Progenitor cell of endocrine pancreas (in vitro differentiated cells): ENCODE results near the gene CSF2. TPM values are rescaled to one million over a fixed set of nuclear protein-coding genes. Genes with fewer than 3 reads are reported as not detected.

Experiments
- DNase-seq: peaks from one replicate; pipeline ENCODE4 v3.0.0; 2021; ENCODE audit warnings: low spot score; ENCODE audit not compliant: unreplicated experiment
- H3K27ac Mint-ChIP-seq: 2 replicates; pipeline ENCODE4 v1.8.0; 2021; ENCODE audit warnings: mild to moderate bottlenecking, moderate library complexity, mixed read lengths
- H3K27me3 Mint-ChIP-seq: 2 replicates; pipeline ENCODE4 v1.8.0; 2021; ENCODE audit warnings: mixed read lengths
- H3K36me3 Mint-ChIP-seq: 2 replicates; pipeline ENCODE4 v1.8.0; 2022; ENCODE audit warnings: mixed read lengths; ENCODE audit not compliant: insufficient read depth
- H3K4me1 Mint-ChIP-seq: 2 replicates; pipeline ENCODE4 v1.8.0; 2021; ENCODE audit warnings: low read depth, mixed read lengths
- H3K4me3 Mint-ChIP-seq: 2 replicates; pipeline ENCODE4 v1.8.0; 2021; ENCODE audit warnings: low read depth, mild to moderate bottlenecking, moderate library complexity, mixed read lengths
- H3K9me3 Mint-ChIP-seq: 2 replicates; pipeline ENCODE4 v1.8.0; 2021; ENCODE audit warnings: low read depth, mixed read lengths
- CTCF ChIP-seq: fragments of 200-600 bp; sonication (generic); IDR thresholded peaks from one replicate; pipeline ENCODE4 v1.5.0; 2021; ENCODE audit warnings: antibody characterized with exemption, mild to moderate bottlenecking; ENCODE audit not compliant: unreplicated experiment
- total RNA-seq: library from RNA; stranded (reverse); gene quantifications from 2 replicates; pipeline ENCODE4 v1.2.1, GENCODE V29; 2021

Gene CSF2
- total RNA-seq, 1 donor from 2014 or later = not detected

- no peaks in the 10 kb centered on the region for H3K4me1 Mint-ChIP-seq
- H3K4me3 Mint-ChIP-seq = no peak overlapping the region
Measured at GRCh38 chr5:132066871-132067270, 6.7 kb upstream of the CSF2 start.

GRCh38 chr5:132067451-132067850 is 6.1 kb upstream of the CSF2 start:
- no peak overlapping the region for H3K27ac Mint-ChIP-seq
- TF ChIP-seq CTCF = no peak
- no peak overlapping the region for H3K4me3 Mint-ChIP-seq
- H3K9me3 Mint-ChIP-seq = no peaks in the 10 kb centered on the region
- peaks cover under 1% of the 10 kb centered on the region for H3K4me1 Mint-ChIP-seq
- no peak for DNase-seq
- H3K36me3 Mint-ChIP-seq = no peaks in the 10 kb centered on the region
- peaks cover 2% of the 10 kb centered on the region for H3K27me3 Mint-ChIP-seq

More at GRCh38 chr5:132066871-132067270, 6.7 kb upstream of the CSF2 start:
- no peak for TF ChIP-seq CTCF
- no peak for DNase-seq
- H3K9me3 Mint-ChIP-seq = no peaks in the 10 kb centered on the region
- no peak overlapping the region for H3K27ac Mint-ChIP-seq
- H3K36me3 Mint-ChIP-seq = no peaks in the 10 kb centered on the region
- H3K27me3 Mint-ChIP-seq = peaks cover 2% of the 10 kb centered on the region

- H3K36me3 Mint-ChIP-seq = no peaks in the 10 kb centered on the region
- no peak overlapping the region for H3K4me3 Mint-ChIP-seq
- H3K9me3 Mint-ChIP-seq = no peaks in the 10 kb centered on the region
- no peak for TF ChIP-seq CTCF
- no peak overlapping the region for H3K27ac Mint-ChIP-seq
- no peak for DNase-seq
- H3K27me3 Mint-ChIP-seq = peaks cover 2% of the 10 kb centered on the region
- peaks cover 7% of the 10 kb centered on the region for H3K4me1 Mint-ChIP-seq
Measured at GRCh38 chr5:132067941-132068808, 5.4 kb upstream of the CSF2 start.

GRCh38 chr5:132069561-132069960 is 4.0 kb upstream of the CSF2 start:
- H3K4me3 Mint-ChIP-seq = no peak overlapping the region
- no peaks in the 10 kb centered on the region for H3K9me3 Mint-ChIP-seq
- H3K27me3 Mint-ChIP-seq = peaks cover 2% of the 10 kb centered on the region
- no peak overlapping the region for H3K27ac Mint-ChIP-seq
- no peak for TF ChIP-seq CTCF
- no peak for DNase-seq
- peaks cover 13% of the 10 kb centered on the region for H3K4me1 Mint-ChIP-seq
- H3K36me3 Mint-ChIP-seq = no peaks in the 10 kb centered on the region

GRCh38 chr5:132069994-132070393 is 3.6 kb upstream of the CSF2 start:
- TF ChIP-seq CTCF = no peak
- Mint-ChIP-seq H3K36me3 (no peaks in the 10 kb centered on the region), H3K4me3 (no peak overlapping the region), H3K27me3 (peaks cover 2% of the 10 kb centered on the region), H3K9me3 (no peaks in the 10 kb centered on the region), H3K4me1 (peaks cover 17% of the 10 kb centered on the region), H3K27ac (no peak overlapping the region)
- DNase-seq = no peak
